A549 (cell line): ENCODE data around the gene NLRP1. TPM values are rescaled to one million over a fixed set of nuclear protein-coding genes. Genes with fewer than 3 reads are reported as not detected.

Experiments
- ATAC-seq, 2 experiments: fragments of 200-7000 bp in 1 of 2; fragments of >200 bp in 1 of 2; cut with Nextera tagmentation in 1 of 2; cut with Tn5 transposase in 1 of 2; 3 replicates each; pipeline versions ENCODE4 v1.8.0 to v1.9.1; 2018 to 2020; ENCODE audit warnings: mild to moderate bottlenecking in 1 of 2, moderate library complexity in 1 of 2
- CTCF ChIA-PET: fragments of 300-600 bp; sonication (Branson Sonifier 250); formaldehyde crosslinking; extraction: SDS; loops from one replicate; lab custom pipeline; 2021; ENCODE audit warnings: antibody characterized with exemption, inconsistent platforms; lab: Yijun Ruan, JAX
- POLR2A ChIA-PET: fragments of 350-600 bp; formaldehyde crosslinking; extraction: SDS; loops from one replicate; lab custom pipeline; 2021; ENCODE audit warnings: antibody characterized with exemption, inconsistent platforms; lab: Yijun Ruan, JAX
- DNase-seq, 2 experiments: peaks; one replicate each; pipeline versions ENCODE4 v3.0.0 to v3.0.0-alpha.2; 2011 to 2016; ENCODE audit warnings: low read depth in 1 of 2, low spot score in 1 of 2
- FAIRE-seq: peaks from 2 replicates; lab custom pipeline; 2011; peaks lifted over from hg19 to GRCh38; lab: Jason Lieb, UNC
- H3K27ac ChIP-seq, 2 experiments: fragments of >200 bp; sonication (Bioruptor Twin); formaldehyde crosslinking; 3 replicates each; pipeline ENCODE4 v1.5.1; 2016 to 2017
- H3K4me1 ChIP-seq: fragments of >200 bp; sonication (Bioruptor Twin); formaldehyde crosslinking; 3 replicates; pipeline ENCODE4 v1.6.1; 2016
- H3K4me2 ChIP-seq: fragments of >200 bp; sonication (Bioruptor Twin); formaldehyde crosslinking; 3 replicates; pipeline ENCODE4 v1.6.1; 2016
- H3K4me3 ChIP-seq: fragments of >200 bp; sonication (Bioruptor Twin); formaldehyde crosslinking; 3 replicates; pipeline ENCODE4 v1.5.1; 2016
- H3K9me3 ChIP-seq: fragments of >200 bp; sonication (Bioruptor Twin); formaldehyde crosslinking; 3 replicates; pipeline ENCODE4 v1.6.1; 2016
- BHLHE40 ChIP-seq: IDR thresholded peaks from 2 replicates; pipeline ENCODE4 v1.6.1; 2012; ENCODE audit warnings: low read depth, low read length, inconsistent platforms
- CBX2 ChIP-seq: fragments of 200-600 bp; sonication (generic); IDR thresholded peaks from 2 replicates; pipeline ENCODE4 v1.6.1; 2016; ENCODE audit warnings: low read depth, mild to moderate bottlenecking, borderline replicate concordance
- CEBPB ChIP-seq, 2 experiments: fragments of >200 bp in 1 of 2; sonication (Bioruptor Twin) in 1 of 2; formaldehyde crosslinking in 1 of 2; IDR thresholded peaks; 2 replicates each; pipeline ENCODE4 v1.6.1; 2012 to 2016
- CHD2 ChIP-seq: fragments of 150-350 bp; IDR thresholded peaks from 2 replicates; pipeline ENCODE4 v1.6.1; 2014; ENCODE audit warnings: low read length; ENCODE audit not compliant: partially characterized antibody
- EHF ChIP-seq: fragments of 250-450 bp; sonication (Bioruptor Pico); IDR thresholded peaks from 2 replicates; pipeline ENCODE4 v1.5.0; 2020; ENCODE audit warnings: mild to moderate bottlenecking
- EP300 ChIP-seq, 2 experiments: fragments of >200 bp; sonication (Bioruptor Twin); formaldehyde crosslinking; IDR thresholded peaks; 2 replicates in 1 of 2; 3 replicates in 1 of 2; pipeline ENCODE4 v1.6.1; 2016 to 2017
- FOSB ChIP-seq: fragments of 250-450 bp; sonication (Bioruptor Pico); IDR thresholded peaks from 2 replicates; pipeline ENCODE4 v1.5.0; 2020; ENCODE audit warnings: mild to moderate bottlenecking, moderate library complexity
- GATA3 ChIP-seq: IDR thresholded peaks from 2 replicates; pipeline ENCODE4 v1.6.1; 2012; ENCODE audit warnings: borderline replicate concordance
- HOXB13 ChIP-seq: fragments of 250-450 bp; sonication (Bioruptor Pico); IDR thresholded peaks from 2 replicates; pipeline ENCODE4 v1.5.0; 2020; ENCODE audit warnings: low read depth, mild to moderate bottlenecking, moderate library complexity
- MAFK ChIP-seq: fragments of 450-650 bp; IDR thresholded peaks from 2 replicates; pipeline ENCODE4 v1.6.1; 2014; ENCODE audit not compliant: partially characterized antibody
- NPAS2 ChIP-seq: fragments of 250-450 bp; sonication (Bioruptor Pico); IDR thresholded peaks from 2 replicates; pipeline ENCODE4 v1.8.0; 2022; ENCODE audit warnings: mild to moderate bottlenecking, moderate library complexity, borderline replicate concordance
- RAD21 ChIP-seq, 2 experiments: fragments of >200 bp in 1 of 2; sonication (Bioruptor Twin) in 1 of 2; formaldehyde crosslinking in 1 of 2; IDR thresholded peaks in 1 of 2; conservative IDR thresholded peaks in 1 of 2; 2 replicates in 1 of 2; 3 replicates in 1 of 2; pipeline ENCODE4 v1.6.1; 2012 to 2018; ENCODE audit warnings: inconsistent platforms in 1 of 2
- RARB ChIP-seq: fragments of 250-450 bp; sonication (Bioruptor Pico); IDR thresholded peaks from 2 replicates; pipeline ENCODE4 v1.8.0; 2021; ENCODE audit warnings: mild to moderate bottlenecking, moderate library complexity
- RCOR1 ChIP-seq: fragments of 150-350 bp; IDR thresholded peaks from 2 replicates; pipeline ENCODE4 v1.6.1; 2014; ENCODE audit warnings: antibody characterized with exemption, low read length, low read depth
- REST ChIP-seq: fragments of 200-600 bp; sonication (generic); IDR thresholded peaks from 2 replicates; pipeline ENCODE4 v1.6.1; 2016; ENCODE audit warnings: antibody characterized with exemption, mild to moderate bottlenecking, moderate library complexity
- RFX5 ChIP-seq: fragments of 450-650 bp; IDR thresholded peaks from 2 replicates; pipeline ENCODE4 v1.7.1; 2014; ENCODE audit warnings: antibody characterized with exemption, mild to moderate bottlenecking, moderate library complexity
- RNF2 ChIP-seq: fragments of 200-600 bp; sonication (generic); IDR thresholded peaks from 2 replicates; pipeline ENCODE4 v1.6.1; 2016; ENCODE audit warnings: low read depth, mild to moderate bottlenecking, antibody characterized with exemption, moderate library complexity, borderline replicate concordance
- TFCP2L1 ChIP-seq: fragments of 250-450 bp; sonication (Bioruptor Pico); IDR thresholded peaks from 2 replicates; pipeline ENCODE4 v1.5.0; 2021; ENCODE audit warnings: mild to moderate bottlenecking
- TP53 ChIP-seq: fragments of 250-450 bp; sonication (Bioruptor Pico); IDR thresholded peaks from 2 replicates; pipeline ENCODE4 v1.5.0; 2021; ENCODE audit warnings: mild to moderate bottlenecking, moderate library complexity
- ZFP36 ChIP-seq: fragments of 450-650 bp; IDR thresholded peaks from 2 replicates; pipeline ENCODE4 v1.6.1; 2014; ENCODE audit warnings: borderline replicate concordance; ENCODE audit not compliant: partially characterized antibody
- WGBS: methylation state at CpG from one replicate; pipeline ENCODE4 v1.1.6; 2017; ENCODE audit errors: missing lambda C conversion rate; 5-methylcytosine and 5-hydroxymethylcytosine counted together
- polyA plus RNA-seq, 4 experiments: library from polyadenylated mRNA; depleted of rRNA in 3 of 4; stranded (reverse); fragments of >200 nt; fragmentation: RNase III in 1 of 4; extraction: RNeasy Plus Mini Kit Qiagen cat#74134 plus additional on column Dnase treatment in 1 of 4; gene quantifications; 2 replicates in 3 of 4; 3 replicates in 1 of 4; pipeline ENCODE4 v1.2.3, GENCODE V29; 2011 to 2017
- TF ChIP-seq, protein P1 (sequence below): fragments of >200 bp; sonication (Bioruptor Twin); formaldehyde crosslinking; IDR thresholded peaks from 3 replicates; pipeline ENCODE4 v1.6.1; 2016
- TF ChIP-seq, protein P2 (sequence below): IDR thresholded peaks from 2 replicates; pipeline ENCODE4 v1.6.1; 2012
- TF ChIP-seq, protein P3 (sequence below): IDR thresholded peaks from 2 replicates; pipeline ENCODE4 v1.6.1; 2012; ENCODE audit warnings: low read depth, borderline replicate concordance
- TF ChIP-seq, protein P4 (sequence below): fragments of 150-350 bp; IDR thresholded peaks from 2 replicates; pipeline ENCODE4 v1.6.1; 2014; ENCODE audit warnings: low read depth, mild to moderate bottlenecking, low read length

NLRP1 gene
- polyA plus RNA-seq, 2 of the 4 experiments (the other 2 are of a cell fraction), result 1.1 to 4.4 TPM

GRCh38 chr17:5585287-5585794, 1.0 kb upstream of the NLRP1 start:
- no peaks in the 10 kb centered on the region for H3K9me3 ChIP-seq
- no peak for FAIRE-seq
- no peak overlapping the region for H3K4me3 ChIP-seq
- no peak for ATAC-seq
- ChIA-PET POLR2A (no interaction called here), CTCF (interaction anchor here (0.6 to 2.9 kb wide), 12 partner anchors 9 to 839 kb away, joined by 3 to 15 read pairs (median 4); no protein-coding TSS in a partner anchor)
- TF ChIP-seq CHD2 (no peak), ZFP36 (no peak), RNF2 (no peak), CBX2 (no peak), RFX5 (no peak), EHF (CRISPR knock-in tag) (no peak), BHLHE40 (no peak), HOXB13 (no peak), FOSB (CRISPR knock-in tag) (no peak), REST (no peak), EP300 (IDR thresholded peaks at IDR 0.05) (no peak), TP53 (CRISPR knock-in tag) (no peak), CEBPB (IDR thresholded peaks at IDR 0.05) (no peak), TFCP2L1 (no peak), RARB (CRISPR knock-in tag) (no peak), NPAS2 (CRISPR knock-in tag) (no peak), RAD21 (conservative IDR thresholded peaks at IDR 0.05 in 1 of 2, IDR thresholded peaks at IDR 0.05 in 1 of 2) (no peak)
- TF ChIP-seq, protein P1, sequence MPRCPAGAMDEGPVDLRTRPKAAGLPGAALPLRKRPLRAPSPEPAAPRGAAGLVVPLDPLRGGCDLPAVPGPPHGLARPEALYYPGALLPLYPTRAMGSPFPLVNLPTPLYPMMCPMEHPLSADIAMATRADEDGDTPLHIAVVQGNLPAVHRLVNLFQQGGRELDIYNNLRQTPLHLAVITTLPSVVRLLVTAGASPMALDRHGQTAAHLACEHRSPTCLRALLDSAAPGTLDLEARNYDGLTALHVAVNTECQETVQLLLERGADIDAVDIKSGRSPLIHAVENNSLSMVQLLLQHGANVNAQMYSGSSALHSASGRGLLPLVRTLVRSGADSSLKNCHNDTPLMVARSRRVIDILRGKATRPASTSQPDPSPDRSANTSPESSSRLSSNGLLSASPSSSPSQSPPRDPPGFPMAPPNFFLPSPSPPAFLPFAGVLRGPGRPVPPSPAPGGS, result no peak
- TF ChIP-seq, protein P2, sequence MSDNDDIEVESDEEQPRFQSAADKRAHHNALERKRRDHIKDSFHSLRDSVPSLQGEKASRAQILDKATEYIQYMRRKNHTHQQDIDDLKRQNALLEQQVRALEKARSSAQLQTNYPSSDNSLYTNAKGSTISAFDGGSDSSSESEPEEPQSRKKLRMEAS, result no peak
- DNase-seq, result no peak
- no peak overlapping the region for H3K4me2 ChIP-seq
- 81% methylated on average over 11 of the region's 11 CpGs for WGBS
- peaks cover 15% of the 10 kb centered on the region; the same call in 2 of the 3 replicates for H3K4me1 ChIP-seq
- peak overlapping the region in 1 of 2 experiments; percentile 55; a peak in 1 of 6 replicates for H3K27ac ChIP-seq

- Histone ChIP-seq H3K9me3 (no peaks in the 10 kb centered on the region), H3K4me2 (no peak overlapping the region), H3K4me3 (no peak overlapping the region), H3K27ac (peak overlapping the region in 1 of 2 experiments; percentile 55; a peak in 1 of 6 replicates), H3K4me1 (peaks cover 15% of the 10 kb centered on the region; the same call in 2 of the 3 replicates)
- 83% methylated on average over 21 of the region's 21 CpGs for WGBS
- ChIA-PET POLR2A (no interaction called here), CTCF (interaction anchor here (1.0 to 2.9 kb wide), 6 partner anchors 10 to 843 kb away, joined by 3 to 13 read pairs (median 4); partner anchors contain the start of gene C1QBP)
- no peak for DNase-seq
- no peak for ATAC-seq
- no peak for FAIRE-seq
- TF ChIP-seq, protein P3, sequence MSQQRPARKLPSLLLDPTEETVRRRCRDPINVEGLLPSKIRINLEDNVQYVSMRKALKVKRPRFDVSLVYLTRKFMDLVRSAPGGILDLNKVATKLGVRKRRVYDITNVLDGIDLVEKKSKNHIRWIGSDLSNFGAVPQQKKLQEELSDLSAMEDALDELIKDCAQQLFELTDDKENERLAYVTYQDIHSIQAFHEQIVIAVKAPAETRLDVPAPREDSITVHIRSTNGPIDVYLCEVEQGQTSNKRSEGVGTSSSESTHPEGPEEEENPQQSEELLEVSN, result no peak
- TF ChIP-seq RCOR1, result no peak
- no peak for TF ChIP-seq FOSB (CRISPR knock-in tag)
- no peak for TF ChIP-seq MAFK
- TF ChIP-seq, protein P4, sequence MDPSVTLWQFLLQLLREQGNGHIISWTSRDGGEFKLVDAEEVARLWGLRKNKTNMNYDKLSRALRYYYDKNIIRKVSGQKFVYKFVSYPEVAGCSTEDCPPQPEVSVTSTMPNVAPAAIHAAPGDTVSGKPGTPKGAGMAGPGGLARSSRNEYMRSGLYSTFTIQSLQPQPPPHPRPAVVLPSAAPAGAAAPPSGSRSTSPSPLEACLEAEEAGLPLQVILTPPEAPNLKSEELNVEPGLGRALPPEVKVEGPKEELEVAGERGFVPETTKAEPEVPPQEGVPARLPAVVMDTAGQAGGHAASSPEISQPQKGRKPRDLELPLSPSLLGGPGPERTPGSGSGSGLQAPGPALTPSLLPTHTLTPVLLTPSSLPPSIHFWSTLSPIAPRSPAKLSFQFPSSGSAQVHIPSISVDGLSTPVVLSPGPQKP, result no peak
- no peak for TF ChIP-seq GATA3
- no peak for TF ChIP-seq REST
Measured at GRCh38 chr17:5583426-5584382, 605 bp downstream of the NLRP1 start.
